ENCODE results near the gene UBE2N.

Gene UBE2N

DNA sequence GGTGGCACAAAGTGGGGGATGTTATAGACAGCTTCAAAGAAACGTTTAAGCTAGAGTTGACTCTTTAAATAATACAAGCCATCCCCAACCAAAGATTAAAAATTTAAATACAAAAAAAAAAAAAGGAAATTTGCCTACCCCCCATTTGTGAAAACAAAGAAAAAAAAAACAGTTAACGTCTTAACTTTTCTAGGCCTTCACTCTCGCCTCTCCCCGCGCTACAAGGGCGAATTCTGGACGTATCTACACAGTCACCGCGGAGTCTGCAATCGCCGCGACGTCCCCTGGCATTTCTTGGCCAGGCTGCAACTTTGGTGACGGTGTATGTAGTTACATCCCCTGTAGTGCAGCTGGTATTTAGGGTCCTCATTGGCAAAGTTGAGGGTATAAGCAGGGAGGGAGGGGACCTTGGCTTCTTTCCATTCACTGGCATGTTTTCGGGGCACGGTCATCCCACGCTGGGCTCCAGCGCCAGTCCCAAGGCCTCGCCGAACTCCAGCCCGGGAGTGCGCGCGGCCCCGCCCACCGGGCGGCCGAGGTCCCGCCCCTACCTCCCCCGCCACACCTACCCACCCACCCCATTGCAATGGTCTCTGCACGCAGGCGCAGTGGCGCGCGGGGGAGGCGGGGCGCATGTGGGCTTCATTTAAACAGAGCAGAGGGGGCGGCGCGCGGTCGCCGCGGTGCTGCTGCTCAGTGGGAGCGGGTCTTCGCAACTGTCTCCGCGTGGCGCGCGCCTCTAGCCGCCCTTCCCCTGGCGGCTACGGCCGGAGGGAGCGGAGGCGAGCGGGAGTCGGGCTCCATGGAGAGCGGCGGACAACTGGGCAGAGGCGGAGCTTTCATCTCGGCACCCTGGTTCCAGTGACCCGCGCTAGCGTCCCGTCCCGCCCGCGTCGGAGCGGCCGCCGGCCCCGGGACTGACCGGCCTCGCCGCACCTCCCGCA, 64.2 kb downstream of the UBE2N start, which contains the start of gene NUDT4:
NUDT4 (plus strand) TSS at position 674 of the 944 bp plus-strand sequence. CDS start 398 bp downstream, outside the sequence.
- peak; percentile 94 for DNase-seq (ENCODE audit: low read depth)
- TF ChIP-seq, protein P1, sequence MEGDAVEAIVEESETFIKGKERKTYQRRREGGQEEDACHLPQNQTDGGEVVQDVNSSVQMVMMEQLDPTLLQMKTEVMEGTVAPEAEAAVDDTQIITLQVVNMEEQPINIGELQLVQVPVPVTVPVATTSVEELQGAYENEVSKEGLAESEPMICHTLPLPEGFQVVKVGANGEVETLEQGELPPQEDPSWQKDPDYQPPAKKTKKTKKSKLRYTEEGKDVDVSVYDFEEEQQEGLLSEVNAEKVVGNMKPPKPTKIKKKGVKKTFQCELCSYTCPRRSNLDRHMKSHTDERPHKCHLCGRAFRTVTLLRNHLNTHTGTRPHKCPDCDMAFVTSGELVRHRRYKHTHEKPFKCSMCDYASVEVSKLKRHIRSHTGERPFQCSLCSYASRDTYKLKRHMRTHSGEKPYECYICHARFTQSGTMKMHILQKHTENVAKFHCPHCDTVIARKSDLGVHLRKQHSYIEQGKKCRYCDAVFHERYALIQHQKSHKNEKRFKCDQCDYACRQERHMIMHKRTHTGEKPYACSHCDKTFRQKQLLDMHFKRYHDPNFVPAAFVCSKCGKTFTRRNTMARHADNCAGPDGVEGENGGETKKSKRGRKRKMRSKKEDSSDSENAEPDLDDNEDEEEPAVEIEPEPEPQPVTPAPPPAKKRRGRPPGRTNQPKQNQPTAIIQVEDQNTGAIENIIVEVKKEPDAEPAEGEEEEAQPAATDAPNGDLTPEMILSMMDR (IDR thresholded peaks at IDR 0.05; ENCODE audit: insufficient read depth, low read depth, low read length, missing control alignments) = no peak
- peak within 1 kb of the TSS; percentile 82 for H3K4me3 ChIP-seq (ENCODE audit: low read length)

DNA sequence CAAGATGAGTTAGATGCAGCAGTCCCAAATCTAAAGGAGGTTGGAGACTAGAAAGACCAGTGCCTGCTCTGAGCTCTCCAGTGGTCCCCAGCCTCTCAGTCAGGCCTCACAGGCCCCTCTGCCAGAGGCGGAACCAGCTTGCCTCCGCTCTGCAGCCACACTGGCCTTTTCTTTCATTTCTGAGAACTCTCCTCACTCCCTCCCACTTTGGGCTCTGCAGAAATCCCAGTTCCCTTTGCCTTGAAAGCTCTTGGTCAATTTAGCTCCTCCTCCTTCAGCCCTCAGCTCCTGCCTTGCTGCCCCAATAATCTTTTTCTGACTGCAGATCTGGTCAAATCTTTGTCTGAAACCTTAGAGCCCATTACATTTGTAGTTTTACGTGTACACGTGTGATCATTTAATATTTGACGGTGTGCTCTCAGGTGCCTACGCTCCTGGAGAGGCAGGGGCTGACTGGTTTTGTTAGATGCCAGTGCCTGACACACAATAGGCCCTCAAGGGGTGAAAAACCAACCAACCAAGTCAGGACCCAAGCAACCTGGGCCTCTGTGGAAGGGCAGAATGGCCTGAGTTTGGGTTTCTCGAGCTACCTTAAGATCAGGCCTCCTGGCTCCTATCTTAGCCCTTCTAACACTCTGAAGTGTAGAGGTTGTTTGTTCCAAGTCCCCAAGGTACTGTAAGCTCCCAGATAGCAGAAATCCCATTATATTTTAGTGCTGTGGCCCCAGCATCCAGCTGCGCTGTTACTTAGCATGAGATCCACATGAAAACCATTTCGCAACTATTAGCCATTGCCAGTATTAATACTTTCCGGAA, 65.1 kb downstream of the UBE2N start:
- peak; percentile 62 for DNase-seq (ENCODE audit: low read depth)
- TF ChIP-seq, protein P1 (IDR thresholded peaks at IDR 0.05; ENCODE audit: insufficient read depth, low read depth, low read length, missing control alignments) = peak; percentile 3
- peak overlapping the region; percentile 64 for H3K4me3 ChIP-seq (ENCODE audit: low read length)

DNA sequence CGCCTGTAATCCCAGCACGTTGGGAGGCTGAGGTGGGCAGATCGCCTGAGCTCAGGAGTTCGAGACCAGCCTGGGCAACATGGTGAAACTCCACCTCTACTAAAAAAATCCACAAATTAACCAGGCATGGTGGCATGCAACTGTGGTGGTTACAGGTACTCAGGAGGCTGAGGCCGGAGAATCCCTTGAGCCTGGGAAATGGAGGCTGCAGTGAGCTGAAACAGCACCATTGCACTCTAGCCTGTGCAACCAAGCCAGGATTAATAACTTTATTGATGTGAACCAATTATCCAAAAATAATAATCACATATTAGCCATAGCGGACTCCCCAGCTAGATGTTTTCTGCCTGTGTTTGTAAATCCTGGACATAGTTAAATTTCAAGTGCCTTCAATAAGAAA, 65.8 kb downstream of the UBE2N start:
- DNase-seq (ENCODE audit: low read depth) = no peak
- TF ChIP-seq, protein P1 (IDR thresholded peaks at IDR 0.05; ENCODE audit: insufficient read depth, low read depth, low read length, missing control alignments) = no peak
- no peak overlapping the region for H3K4me3 ChIP-seq (ENCODE audit: low read length)

DNA sequence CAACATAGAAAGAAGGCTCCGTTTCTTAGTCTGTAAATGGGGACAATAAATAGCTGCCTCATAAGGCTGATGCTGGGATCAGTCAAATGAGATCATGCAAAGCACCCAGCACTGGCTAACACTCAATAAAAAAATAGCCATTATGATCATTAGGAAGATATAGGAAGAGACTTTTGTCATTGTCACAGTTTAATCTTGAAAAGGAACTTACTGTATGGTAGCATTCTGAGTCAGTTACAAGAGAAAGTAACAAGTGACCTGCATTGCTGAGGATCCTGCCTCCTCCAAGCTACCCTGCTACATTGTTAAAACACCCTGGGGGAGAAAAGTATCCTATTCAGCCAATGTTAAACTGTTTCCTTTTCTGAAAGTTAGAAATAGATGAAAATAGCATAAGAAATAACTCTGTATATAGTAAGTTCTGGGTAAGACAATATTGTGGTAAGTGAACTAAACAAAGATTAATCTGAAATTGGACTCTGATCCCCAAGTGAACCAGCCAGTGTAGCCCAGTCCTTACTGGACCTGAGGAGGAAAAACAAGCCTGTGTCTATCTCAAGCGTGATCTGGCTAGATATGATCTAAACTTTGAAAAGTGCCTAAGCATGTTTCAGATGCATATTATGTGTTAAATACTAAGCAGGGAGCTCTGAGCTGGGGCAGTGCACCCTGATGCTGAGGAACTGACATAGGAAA, 67.6 kb downstream of the UBE2N start:
- DNase-seq (ENCODE audit: low read depth) = no peak
- no peak overlapping the region for H3K4me3 ChIP-seq (ENCODE audit: low read length)
- TF ChIP-seq, protein P1 (IDR thresholded peaks at IDR 0.05; ENCODE audit: insufficient read depth, low read depth, low read length, missing control alignments) = no peak

DNA sequence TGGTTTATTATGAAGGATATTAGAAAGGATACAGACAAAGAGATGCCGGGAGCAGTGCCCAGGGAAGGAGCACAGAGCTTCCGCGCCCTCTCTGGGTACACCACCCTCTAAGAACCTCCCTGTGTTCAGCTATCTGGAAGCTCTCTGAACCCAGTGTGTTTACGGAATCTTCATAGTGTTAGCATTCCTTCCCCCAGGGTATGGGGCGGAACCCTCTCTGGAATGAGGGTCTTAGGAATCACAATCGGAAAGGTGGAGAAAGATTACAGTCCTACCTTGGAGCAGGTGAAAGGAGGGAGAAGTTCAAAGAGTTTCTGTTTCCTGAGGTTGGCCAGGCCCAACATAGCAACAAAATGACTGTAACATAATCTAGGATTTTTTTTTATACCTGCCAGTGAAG, 70.8 kb downstream of the UBE2N start:
- no peak overlapping the region for H3K4me3 ChIP-seq (ENCODE audit: low read length)
- TF ChIP-seq, protein P1 (IDR thresholded peaks at IDR 0.05; ENCODE audit: insufficient read depth, low read depth, low read length, missing control alignments) = no peak
- DNase-seq (ENCODE audit: low read depth) = no peak

DNA sequence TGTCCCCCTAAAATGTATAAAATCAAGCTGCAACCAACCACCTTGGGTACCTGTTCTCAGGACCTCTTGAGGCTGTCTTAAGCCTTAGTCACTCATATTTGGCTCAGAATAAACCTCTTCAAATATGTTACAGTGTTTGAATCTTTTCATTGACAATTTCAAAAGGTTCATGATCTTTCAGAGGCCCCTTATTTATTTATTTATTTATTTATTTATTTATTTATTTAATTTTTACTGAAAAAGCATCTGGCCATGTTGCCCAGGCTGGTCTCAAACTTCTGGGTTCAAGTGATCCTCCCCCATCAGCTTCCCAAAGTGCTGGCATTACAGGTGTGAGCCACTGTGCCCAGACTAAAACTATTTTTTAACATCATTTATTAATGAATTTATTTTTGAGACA, 72.2 kb downstream of the UBE2N start:
- DNase-seq (ENCODE audit: low read depth) = no peak
- TF ChIP-seq, protein P1 (IDR thresholded peaks at IDR 0.05; ENCODE audit: insufficient read depth, low read depth, low read length, missing control alignments) = no peak
- H3K4me3 ChIP-seq (ENCODE audit: low read length) = no peak overlapping the region

Data from epithelial cell of esophagus (primary cell).